Head of caudate nucleus (tissue), 42 donors: Measurements from ENCODE around the gene FBXO22.
"Not testable (repeated sequence)": the region's sequence is repeated elsewhere in the genome, so short reads cannot be mapped to it uniquely, and the experiment has no call there.

ENCODE experiments used
- DNase-seq, 42 donors: peaks; one replicate each; pipeline versions ENCODE4 v3.0.0 to v3.0.0-alpha.2; 2020 to 2021; ENCODE audit warnings: mixed read lengths in 7 of 42
- intact Hi-C: fragments of 100-400 bp; cut with DNase I; formaldehyde crosslinking; loops from one replicate; pipeline ENCODE4 v1.15.0; 2022

FBXO22 gene

DNA sequence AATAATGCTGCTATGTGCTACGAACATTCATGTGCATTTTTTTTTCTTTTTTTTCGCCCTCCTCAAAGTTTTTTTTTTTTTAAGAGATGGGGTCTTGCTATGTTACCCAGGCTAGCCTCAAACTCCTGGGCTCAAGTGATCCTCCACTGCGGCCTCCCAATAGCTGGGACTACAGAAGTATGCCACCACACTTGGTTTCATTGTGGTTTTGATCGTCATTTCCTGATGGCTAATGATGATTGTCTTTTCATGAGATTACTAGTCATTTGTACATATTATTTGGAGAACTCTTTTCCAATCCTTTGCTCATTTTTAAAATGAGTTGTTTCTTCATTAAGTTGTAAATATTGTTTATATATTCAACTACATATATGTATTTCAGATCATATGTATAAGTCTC, 48.8 kb downstream of the FBXO22 start:
- DNase-seq: no peak
- intact Hi-C loops: no loop called here

DNA sequence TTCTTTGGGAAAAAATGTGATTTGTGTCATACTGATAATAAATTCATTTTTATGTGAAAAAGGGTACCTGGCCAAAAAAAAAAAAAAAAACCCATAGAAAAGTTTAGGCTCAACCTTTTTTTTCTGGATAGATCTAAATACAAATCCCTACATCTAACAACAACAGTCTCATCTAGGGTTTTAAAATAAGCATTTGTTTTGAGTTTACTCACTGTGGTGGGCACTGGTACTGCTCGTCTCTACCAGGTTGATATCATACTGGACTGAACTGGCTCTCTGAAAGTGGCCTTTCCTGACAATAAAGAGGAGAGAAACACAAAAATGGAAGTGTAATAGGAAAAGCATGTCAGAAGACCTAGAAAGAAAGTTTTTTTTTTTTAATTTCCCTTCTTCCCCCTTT, 52.0 kb downstream of the FBXO22 start:
- DNase-seq: no peak
- intact Hi-C loops: no loop called here

DNA sequence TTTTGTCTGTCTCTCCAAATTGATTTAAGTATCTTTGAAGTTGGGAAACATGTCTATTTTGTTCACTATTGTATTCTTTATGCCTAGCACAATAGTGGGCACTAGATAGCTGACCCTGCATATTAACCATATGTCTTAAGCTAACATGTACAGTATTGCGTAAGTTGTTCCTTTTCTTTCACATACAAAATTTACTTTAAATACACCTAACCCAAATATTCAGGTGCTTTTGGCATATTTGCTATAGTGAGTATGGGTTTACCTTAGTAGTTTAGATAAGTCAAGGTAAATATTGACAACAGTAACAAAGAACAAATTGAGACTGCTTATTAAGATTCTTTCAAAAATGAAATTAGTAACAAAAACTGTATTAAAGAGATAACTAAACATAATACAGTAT, 57.7 kb downstream of the FBXO22 start:
- DNase-seq: no peak
- intact Hi-C loops: no loop called here

DNA sequence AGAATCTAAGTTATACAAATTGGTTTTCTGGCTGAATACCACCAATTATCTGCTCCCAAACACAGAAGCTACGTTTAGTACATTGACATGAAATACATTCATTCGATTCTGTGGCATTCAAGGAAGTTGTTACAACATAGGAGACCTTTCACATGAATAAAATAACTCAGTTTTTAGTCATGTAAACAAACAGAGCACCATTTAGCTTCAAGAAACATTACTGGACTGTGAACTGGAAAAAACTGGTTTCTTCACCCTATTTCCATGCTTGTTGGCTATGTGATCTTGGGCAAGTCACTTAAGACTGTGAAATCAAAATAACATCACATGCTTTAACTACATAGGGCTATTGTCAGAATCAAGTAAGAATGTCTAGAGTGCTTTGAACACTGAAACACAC, 62.4 kb downstream of the FBXO22 start:
- DNase-seq: no peak
- intact Hi-C loops: no loop called here

DNA sequence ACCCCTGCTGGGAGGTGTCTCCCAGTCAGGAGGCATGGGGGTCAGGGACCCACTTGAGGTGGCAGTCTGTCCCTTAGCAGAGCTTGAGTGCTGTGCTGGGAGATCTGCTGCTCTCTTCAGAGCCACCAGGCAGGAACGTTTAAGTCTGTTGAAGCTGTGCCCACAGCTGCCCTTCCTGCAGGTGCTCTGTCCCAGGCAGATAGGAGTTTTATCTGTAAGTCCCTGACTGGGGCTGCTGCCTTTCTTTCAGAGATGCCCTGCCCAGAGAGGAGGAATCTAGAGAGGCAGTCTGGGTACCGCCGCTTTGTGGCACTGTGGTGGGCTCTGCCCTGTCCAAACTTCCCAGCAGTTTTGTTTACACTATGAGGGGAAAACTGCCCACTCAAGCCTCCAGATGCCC, 73.1 kb downstream of the FBXO22 start:
- intact Hi-C loops, DNase-seq: not testable (repeated sequence)

DNA sequence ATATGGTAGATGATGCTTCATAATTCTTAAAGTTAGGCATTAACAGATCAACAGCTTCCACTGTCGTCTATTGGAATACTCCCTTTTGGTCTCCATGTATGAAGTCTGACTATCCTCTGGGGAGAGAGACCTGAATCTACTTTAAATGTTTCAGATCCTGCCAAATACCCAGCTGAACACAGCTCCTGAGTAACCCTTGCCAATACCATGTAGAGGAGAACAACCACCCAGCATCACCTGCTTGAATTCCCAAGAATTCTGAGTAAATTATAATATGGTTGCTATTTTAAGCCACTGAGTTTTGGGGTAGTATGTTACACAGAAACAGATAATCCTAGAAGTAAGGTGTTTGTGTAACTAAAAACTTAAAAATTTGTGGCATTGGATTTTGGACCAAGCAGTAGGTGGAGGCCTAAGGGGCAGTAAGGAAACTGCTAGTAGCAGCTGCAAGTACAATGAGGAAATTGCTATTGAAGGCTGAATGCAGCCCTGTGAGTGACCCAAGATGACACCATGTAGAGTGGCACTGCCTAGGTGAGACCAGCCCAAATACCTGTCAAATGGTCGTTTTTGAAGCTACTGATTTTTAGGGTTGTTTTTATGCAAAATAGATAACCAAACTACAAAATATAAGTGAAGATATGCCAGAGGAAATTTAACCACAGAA, 77.6 kb downstream of the FBXO22 start:
- intact Hi-C loops: no loop called here
- no peak for DNase-seq

DNA sequence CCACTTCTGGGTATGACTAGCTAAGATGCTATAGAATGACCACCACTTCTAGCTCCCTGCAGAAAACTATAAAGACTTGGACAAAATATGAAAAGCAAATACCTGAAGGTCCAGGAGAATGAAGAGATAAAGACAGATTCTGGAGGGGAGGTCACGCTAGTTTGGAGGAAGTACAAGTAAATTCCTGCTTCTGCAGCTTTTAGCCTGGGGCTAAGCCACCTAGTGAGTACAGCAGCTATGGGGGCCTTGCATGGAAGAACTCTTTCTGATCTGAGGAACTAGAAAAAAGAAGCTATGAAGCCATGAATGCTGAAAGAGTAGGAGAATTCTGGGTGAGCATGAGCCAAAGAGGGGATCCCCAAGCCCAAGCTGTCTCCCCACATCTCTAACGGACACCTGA, 78.8 kb downstream of the FBXO22 start:
- DNase-seq: no peak
- intact Hi-C loops: no loop called here

DNA sequence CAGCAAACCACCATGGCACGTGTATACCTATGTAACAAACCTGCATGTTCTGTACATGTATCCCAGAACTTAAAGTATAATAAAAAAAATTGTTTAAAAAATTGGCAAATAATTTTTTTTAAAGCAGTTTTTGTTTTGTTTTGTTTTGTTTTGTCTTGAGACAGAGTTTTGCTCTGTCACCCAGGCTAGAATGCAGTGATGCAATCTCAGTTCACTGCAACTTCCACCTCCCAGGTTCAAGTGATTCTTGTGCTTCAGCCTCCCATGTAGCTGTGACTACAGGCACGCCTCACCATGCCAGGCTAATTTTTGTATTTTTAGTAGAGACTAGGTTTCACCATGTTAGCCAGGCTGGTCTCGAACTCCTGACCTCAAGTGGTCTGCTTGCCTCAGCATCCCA, 81.0 kb downstream of the FBXO22 start:
- intact Hi-C loops, DNase-seq: not testable (repeated sequence)

DNA sequence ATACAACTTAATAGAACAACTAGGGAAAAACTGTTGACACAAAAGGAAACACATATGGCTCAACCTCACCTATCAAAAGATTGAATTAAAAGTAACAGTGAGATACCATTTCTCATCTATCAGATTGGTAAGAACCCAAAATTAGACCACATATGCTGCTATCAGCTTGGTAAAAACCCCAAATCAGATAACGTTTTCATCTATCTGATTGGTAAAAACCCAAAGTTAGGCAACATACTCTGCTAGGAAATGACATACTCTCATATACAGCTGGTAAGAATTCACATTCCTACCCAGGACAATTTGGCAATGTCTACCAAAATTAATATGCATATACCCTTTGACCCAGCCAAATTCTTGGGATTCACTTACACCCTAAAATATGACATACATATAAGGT, 82.3 kb downstream of the FBXO22 start:
- intact Hi-C loops: no loop called here
- no peak for DNase-seq

DNA sequence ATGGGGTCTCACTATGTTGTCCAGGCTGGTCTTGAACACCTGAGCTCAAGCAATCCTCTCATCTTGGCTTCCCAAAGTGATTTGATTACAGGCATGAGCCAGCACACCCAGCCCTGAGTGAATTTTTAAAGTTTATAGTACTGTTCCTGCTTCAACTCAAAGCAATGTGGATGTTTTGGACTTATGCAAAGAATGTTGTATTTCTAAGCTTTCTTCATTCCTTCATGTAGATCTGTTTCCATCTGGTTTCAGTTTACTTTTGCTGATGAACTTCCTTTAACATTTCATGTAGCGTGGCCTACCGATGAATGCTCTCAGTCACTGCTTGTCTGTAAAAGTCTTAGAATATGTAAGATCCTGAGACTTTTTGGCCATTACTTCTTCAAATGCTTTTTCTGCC, 85.4 kb downstream of the FBXO22 start:
- intact Hi-C loops: no loop called here

DNA sequence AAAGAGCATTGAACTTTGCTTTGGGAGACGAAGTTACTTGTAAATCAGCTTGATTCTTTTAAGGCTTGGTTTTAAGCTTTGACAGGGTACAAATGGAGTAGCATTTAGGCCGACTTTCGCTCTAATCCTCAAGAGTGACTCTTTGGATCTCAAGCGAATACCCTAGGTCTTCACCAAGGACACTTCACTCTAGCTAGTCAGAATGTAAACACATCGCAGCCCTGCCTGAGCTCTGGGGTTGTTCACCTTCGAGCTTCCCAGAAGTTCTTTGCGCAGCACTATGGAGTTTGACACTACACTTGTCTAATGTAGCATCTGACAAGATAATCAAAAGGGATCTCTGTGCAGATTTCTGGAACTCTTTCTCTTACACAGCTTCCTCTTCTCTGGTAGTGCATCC, 86.2 kb downstream of the FBXO22 start:
- intact Hi-C loops: no loop called here
- no peak for DNase-seq

More for the DNA sequence above, 85.4 kb downstream of the FBXO22 start:
- DNase-seq: no peak
